GM06990 (cell line): ENCODE data around the gene GSS.

ENCODE experiments used
- DNase-seq: peaks from one replicate; pipeline ENCODE4 v3.0.0-alpha.2; 2011; ENCODE audit not compliant: insufficient read length; ENCODE audit errors: extremely low read depth
- H3K27me3 ChIP-seq: replicated peaks from 2 replicates; pipeline ENCODE4 v1.6.0; 2011; ENCODE audit warnings: low read length; ENCODE audit not compliant: control insufficient read depth, insufficient read depth
- H3K36me3 ChIP-seq: 2 replicates; pipeline ENCODE4 v1.5.1; 2011; ENCODE audit warnings: low read length; ENCODE audit not compliant: control insufficient read depth, insufficient read depth
- H3K4me3 ChIP-seq: replicated peaks from 2 replicates; pipeline ENCODE4 v1.5.1; 2011; ENCODE audit warnings: low read depth, mild to moderate bottlenecking, control low read depth, low read length
- TF ChIP-seq, protein P1 (sequence below): IDR thresholded peaks from 2 replicates; pipeline ENCODE4 v1.5.1; 2011; ENCODE audit warnings: low read length, control low read depth, mild to moderate bottlenecking, inconsistent platforms; ENCODE audit not compliant: insufficient read depth, poor library complexity, severe bottlenecking

The GSS gene

DNA sequence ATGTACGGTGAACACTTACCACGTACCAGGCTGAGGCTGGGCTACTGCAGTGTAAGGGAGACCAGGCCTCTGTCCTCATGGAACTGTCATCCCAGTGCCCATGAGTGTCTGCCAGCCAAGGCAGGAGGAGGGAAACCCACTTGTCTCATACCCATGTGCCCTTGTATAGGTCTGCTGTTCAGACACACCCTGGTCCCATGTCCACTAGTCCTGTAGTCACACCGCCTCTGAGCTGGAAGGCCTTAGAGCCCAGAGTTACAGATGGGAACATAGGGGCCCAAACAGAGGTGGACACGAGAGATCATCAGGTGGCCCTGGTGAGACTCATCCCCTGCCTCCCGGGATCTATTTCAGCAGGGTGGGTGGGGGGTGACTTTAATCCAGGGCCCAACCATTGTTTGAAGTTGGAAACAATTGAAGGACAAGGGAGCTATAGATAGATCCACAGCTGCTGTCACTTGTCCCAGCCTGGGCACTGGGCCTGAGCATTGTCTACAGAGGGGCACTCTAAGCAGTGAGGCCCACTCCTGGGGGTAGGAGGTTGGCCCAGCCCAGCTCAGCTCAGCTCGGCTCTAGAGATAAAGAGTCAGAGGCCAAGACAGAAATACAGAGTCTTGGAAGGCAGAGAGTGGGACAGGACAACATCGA, 14.7 kb upstream of the GSS start:
- no peak for DNase-seq
- TF ChIP-seq, protein P1, sequence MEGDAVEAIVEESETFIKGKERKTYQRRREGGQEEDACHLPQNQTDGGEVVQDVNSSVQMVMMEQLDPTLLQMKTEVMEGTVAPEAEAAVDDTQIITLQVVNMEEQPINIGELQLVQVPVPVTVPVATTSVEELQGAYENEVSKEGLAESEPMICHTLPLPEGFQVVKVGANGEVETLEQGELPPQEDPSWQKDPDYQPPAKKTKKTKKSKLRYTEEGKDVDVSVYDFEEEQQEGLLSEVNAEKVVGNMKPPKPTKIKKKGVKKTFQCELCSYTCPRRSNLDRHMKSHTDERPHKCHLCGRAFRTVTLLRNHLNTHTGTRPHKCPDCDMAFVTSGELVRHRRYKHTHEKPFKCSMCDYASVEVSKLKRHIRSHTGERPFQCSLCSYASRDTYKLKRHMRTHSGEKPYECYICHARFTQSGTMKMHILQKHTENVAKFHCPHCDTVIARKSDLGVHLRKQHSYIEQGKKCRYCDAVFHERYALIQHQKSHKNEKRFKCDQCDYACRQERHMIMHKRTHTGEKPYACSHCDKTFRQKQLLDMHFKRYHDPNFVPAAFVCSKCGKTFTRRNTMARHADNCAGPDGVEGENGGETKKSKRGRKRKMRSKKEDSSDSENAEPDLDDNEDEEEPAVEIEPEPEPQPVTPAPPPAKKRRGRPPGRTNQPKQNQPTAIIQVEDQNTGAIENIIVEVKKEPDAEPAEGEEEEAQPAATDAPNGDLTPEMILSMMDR = no peak
- H3K4me3 ChIP-seq = no peak overlapping the region
- no peaks in the 10 kb centered on the region for H3K27me3 ChIP-seq
- no peaks in the 10 kb centered on the region for H3K36me3 ChIP-seq

DNA sequence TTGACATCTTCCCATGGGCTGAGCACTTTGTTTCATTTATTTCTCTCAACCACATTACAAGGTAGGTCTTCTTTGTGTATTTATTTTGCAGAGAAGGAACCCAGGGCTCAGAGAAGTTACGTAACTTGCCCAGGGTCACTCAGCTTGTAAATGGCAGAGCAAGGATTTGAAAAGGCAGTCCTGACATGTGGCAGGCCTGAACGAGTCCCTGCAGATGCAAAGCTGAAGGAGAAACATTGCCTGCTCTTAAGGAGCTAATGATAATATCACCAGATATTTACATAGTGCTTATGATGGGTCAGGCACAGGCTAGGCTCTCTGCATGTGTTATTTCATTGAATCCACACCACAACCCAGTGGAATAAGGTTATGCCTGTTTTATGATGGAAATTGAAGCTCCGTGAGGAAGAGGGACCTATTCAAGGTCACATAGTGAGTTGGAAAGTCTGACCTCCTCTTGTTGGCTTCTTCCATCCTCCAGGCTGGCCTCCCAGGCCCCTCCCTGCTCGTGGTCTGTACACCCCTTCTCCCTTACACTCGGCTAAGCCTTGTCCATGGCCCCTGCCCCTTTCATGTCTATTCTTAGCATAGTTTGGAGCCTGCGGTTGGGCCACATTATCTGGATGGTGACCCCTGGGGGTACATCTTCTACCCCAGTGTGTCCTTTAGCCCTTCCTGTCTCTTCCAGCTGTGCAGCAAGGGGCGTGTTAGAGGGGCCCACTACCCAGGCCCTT, 12.6 kb upstream of the GSS start:
- Histone ChIP-seq H3K27me3 (no peaks in the 10 kb centered on the region), H3K4me3 (no peak overlapping the region), H3K36me3 (no peaks in the 10 kb centered on the region)
- DNase-seq = no peak
- TF ChIP-seq, protein P1 = no peak

DNA sequence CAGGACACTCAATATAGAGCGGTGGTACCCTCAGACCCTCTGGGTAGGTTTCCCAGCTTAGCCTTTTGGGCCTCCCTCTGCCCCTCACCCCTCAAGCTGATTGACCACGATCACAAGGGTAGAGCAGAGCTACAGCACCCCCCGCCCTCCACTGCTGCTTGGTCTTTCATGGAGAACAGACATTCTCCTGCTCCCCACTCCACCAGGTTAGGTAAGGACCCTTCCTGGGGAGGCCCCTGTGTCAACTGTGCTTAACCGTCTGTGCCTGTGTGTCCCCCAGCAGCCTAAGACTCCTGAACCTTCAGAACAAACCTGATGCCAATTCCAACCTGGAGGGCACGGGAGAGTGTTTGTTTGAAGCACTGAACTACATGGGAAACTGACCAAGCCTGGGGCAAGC, 11.8 kb upstream of the GSS start:
- TF ChIP-seq, protein P1 = no peak
- Histone ChIP-seq H3K36me3 (no peaks in the 10 kb centered on the region), H3K4me3 (no peak overlapping the region), H3K27me3 (no peaks in the 10 kb centered on the region)
- DNase-seq = no peak

DNA sequence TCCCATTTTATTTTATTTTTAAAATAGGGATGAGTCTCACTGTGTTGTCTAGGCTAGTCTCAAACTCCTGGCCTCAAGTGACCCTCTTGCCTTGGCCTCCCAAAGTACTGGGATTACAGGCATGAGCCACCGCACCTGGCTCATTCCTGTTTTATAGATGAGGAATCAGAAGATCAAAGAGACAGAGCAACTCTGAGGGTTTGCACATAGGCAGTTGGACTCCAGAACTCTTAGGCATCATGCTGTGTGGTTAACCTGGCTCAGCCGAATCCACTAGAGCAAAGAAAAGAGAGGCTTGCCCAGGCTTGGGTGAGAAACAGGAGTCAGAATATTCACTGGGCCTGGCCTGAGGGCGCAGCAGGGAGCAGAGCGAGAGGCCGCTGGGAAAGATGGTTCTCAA, 9.4 kb upstream of the GSS start:
- DNase-seq = no peak
- no peak overlapping the region for H3K4me3 ChIP-seq
- TF ChIP-seq, protein P1 = no peak
- H3K27me3 ChIP-seq = no peaks in the 10 kb centered on the region
- no peaks in the 10 kb centered on the region for H3K36me3 ChIP-seq

DNA sequence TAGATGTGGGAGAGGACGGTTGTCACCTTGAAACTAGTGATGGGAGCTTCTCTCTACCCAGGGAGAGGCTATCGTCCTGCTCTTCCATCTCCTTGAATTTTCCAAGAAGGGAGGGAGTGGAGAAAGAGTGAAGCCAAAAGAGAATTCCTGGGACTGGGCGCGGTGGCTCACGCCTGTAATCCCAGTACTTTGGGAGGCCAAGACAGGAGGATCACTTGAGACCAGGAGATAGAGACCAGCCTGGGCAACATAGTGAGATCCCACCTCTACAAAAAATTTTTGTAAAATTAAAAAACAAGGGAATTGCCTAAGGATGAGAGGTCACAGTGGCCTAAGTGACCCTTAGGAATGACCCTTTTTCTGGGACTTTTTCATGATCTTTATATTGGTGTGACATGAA, 8.9 kb upstream of the GSS start:
- no peaks in the 10 kb centered on the region for H3K27me3 ChIP-seq
- no peaks in the 10 kb centered on the region for H3K36me3 ChIP-seq
- no peak for DNase-seq
- no peak overlapping the region for H3K4me3 ChIP-seq
- TF ChIP-seq, protein P1 = no peak
